Tibial nerve (tissue), 4 donors: Measurements from ENCODE around the gene UGDH. TPM values are rescaled to one million over a fixed set of nuclear protein-coding genes. Genes with fewer than 3 reads are reported as not detected.
A peak's percentile ranks its signal among the peaks of the same experiment; 100 is the strongest.

Experiments
- DNase-seq, 2 donors: peaks; one replicate each; pipeline ENCODE4 v3.0.0-alpha.2; 2019; ENCODE audit warnings: low spot score in 2 of 2
- H3K27ac ChIP-seq, 4 donors: fragments of 200-600 bp; sonication (generic) in 3 of 4; one replicate each; pipeline ENCODE4 v1.5.1; 2017 to 2019; ENCODE audit warnings: mild to moderate bottlenecking in 1 of 4
- H3K27me3 ChIP-seq, 2 donors: fragments of 200-600 bp; sonication (generic) in 1 of 2; one replicate each; pipeline versions ENCODE4 v1.5.1 to v1.6.0; 2017 to 2019
- H3K36me3 ChIP-seq, 3 donors: fragments of 200-600 bp; sonication (generic); one replicate each; pipeline ENCODE4 v1.5.1; 2018 to 2019
- H3K4me1 ChIP-seq, 4 donors: fragments of 200-600 bp; sonication (generic) in 3 of 4; one replicate each; pipeline ENCODE4 v1.5.1; 2017 to 2019
- H3K4me3 ChIP-seq, 4 donors: fragments of 200-600 bp; sonication (generic) in 3 of 4; one replicate each; pipeline ENCODE4 v1.5.1; 2017 to 2019; ENCODE audit warnings: mild to moderate bottlenecking in 1 of 4, moderate library complexity in 1 of 4
- H3K9me3 ChIP-seq, 4 donors: fragments of 200-600 bp; sonication (generic) in 3 of 4; one replicate each; pipeline ENCODE4 v1.5.1; 2017 to 2019
- CTCF ChIP-seq, 5 experiments: fragments of 200-600 bp in 3 of 5; fragments of 450-650 bp in 2 of 5; sonication (generic) in 3 of 5; IDR thresholded peaks; one replicate each; pipeline ENCODE4 v1.5.1; 2016 to 2019; ENCODE audit warnings: antibody characterized with exemption in 5 of 5, mild to moderate bottlenecking in 3 of 5, moderate library complexity in 2 of 5
- EP300 ChIP-seq, 2 donors: sonication (generic); formaldehyde crosslinking; IDR thresholded peaks; one replicate each; pipeline ENCODE4 v1.6.1; 2017; ENCODE audit warnings: antibody characterized with exemption in 2 of 2, mild to moderate bottlenecking in 1 of 2
- POLR2A ChIP-seq, 2 donors: fragments of 450-650 bp; IDR thresholded peaks; one replicate each; pipeline ENCODE4 v1.6.1; 2017; ENCODE audit warnings: antibody characterized with exemption in 2 of 2, mild to moderate bottlenecking in 2 of 2, moderate library complexity in 2 of 2
- WGBS, 2 donors: methylation state at CpG; one replicate each; pipeline ENCODE4 v1.1.5; 2018; 5-methylcytosine and 5-hydroxymethylcytosine counted together
- total RNA-seq, 4 donors: library from RNA; depleted of rRNA; stranded (reverse); fragments of >200 nt; gene quantifications; one replicate each; pipeline ENCODE4 v1.1.0, GENCODE V29; 2016

UGDH gene
- total RNA-seq, 4 donors from 2014 or later, result 39.5 to 108 (median 64.4) TPM

- H3K27me3 ChIP-seq, result no peaks in the 10 kb centered on the region
- no peak overlapping the region for H3K27ac ChIP-seq
- H3K4me3 ChIP-seq, result no peak overlapping the region
- peaks cover 0 to 6% (median 0%) of the 10 kb centered on the region in 4 donors for H3K9me3 ChIP-seq
- no peaks in the 10 kb centered on the region for H3K4me1 ChIP-seq
- no peak for DNase-seq
- TF ChIP-seq EP300 (IDR thresholded peaks at IDR 0.05) (no peak), POLR2A (IDR thresholded peaks at IDR 0.05) (no peak), CTCF (IDR thresholded peaks at IDR 0.05) (no peak)
- WGBS, 2 donors, result 85 to 87% methylated on average over 21 of the region's 21 CpGs
- peaks cover 0 to 28% (median 0%) of the 10 kb centered on the region in 3 donors for H3K36me3 ChIP-seq
These were observed 46.1 kb downstream of the UGDH start for GRCh38 chr4:39480902-39481695.

- no peak overlapping the region for H3K4me3 ChIP-seq
- H3K4me1 ChIP-seq, result no peaks in the 10 kb centered on the region
- TF ChIP-seq EP300 (IDR thresholded peaks at IDR 0.05) (no peak), POLR2A (IDR thresholded peaks at IDR 0.05) (no peak), CTCF (IDR thresholded peaks at IDR 0.05) (no peak)
- H3K27ac ChIP-seq, result no peak overlapping the region
- no peak for DNase-seq
- peaks cover 0 to 31% (median 0%) of the 10 kb centered on the region in 3 donors for H3K36me3 ChIP-seq
- 96 to 97% methylated on average over 27 of the region's 27 CpGs for WGBS, 2 donors
- H3K27me3 ChIP-seq, result no peaks in the 10 kb centered on the region
- peaks cover 0 to 6% (median 0%) of the 10 kb centered on the region in 4 donors for H3K9me3 ChIP-seq
These were observed 47.0 kb downstream of the UGDH start for GRCh38 chr4:39480251-39480650.

GRCh38 chr4:39476187-39476895 is 50.9 kb downstream of the UGDH start:
- Histone ChIP-seq H3K9me3 (no peaks in the 10 kb centered on the region), H3K36me3 (peaks cover 0 to 66% (median 0%) of the 10 kb centered on the region in 3 donors)
- 59 to 61% methylated on average over 5 of the region's 5 CpGs for WGBS, 2 donors

GRCh38 chr4:39472396-39472795 is 54.8 kb downstream of the UGDH start:
- Histone ChIP-seq H3K4me3 (no peak overlapping the region), H3K9me3 (no peaks in the 10 kb centered on the region), H3K27me3 (no peaks in the 10 kb centered on the region), H3K4me1 (peaks cover 0 to 8% (median 0%) of the 10 kb centered on the region in 4 donors), H3K36me3 (peaks cover 0 to 53% (median 0%) of the 10 kb centered on the region in 3 donors), H3K27ac (peak overlapping the region in 1 of 4 donors; percentile 27)
- no peak for DNase-seq
- WGBS, 2 donors, result 87 to 89% methylated on average over 3 of the region's 3 CpGs
- TF ChIP-seq EP300 (IDR thresholded peaks at IDR 0.05) (no peak), CTCF (IDR thresholded peaks at IDR 0.05) (no peak), POLR2A (IDR thresholded peaks at IDR 0.05) (no peak)

More at GRCh38 chr4:39476187-39476895, 50.9 kb downstream of the UGDH start:
- DNase-seq, result no peak
- Histone ChIP-seq H3K4me1 (no peaks in the 10 kb centered on the region), H3K27me3 (no peaks in the 10 kb centered on the region), H3K27ac (no peak overlapping the region), H3K4me3 (no peak overlapping the region)
- TF ChIP-seq POLR2A (IDR thresholded peaks at IDR 0.05), result no peak
- no peak for TF ChIP-seq EP300 (IDR thresholded peaks at IDR 0.05)
- no peak for TF ChIP-seq CTCF (IDR thresholded peaks at IDR 0.05)

GRCh38 chr4:39470402-39470801 is 56.8 kb downstream of the UGDH start:
- WGBS, 2 donors, result 88 to 96% methylated on average over 1 of the region's 1 CpG
- peaks cover 0 to 51% (median 0%) of the 10 kb centered on the region in 3 donors for H3K36me3 ChIP-seq
- H3K27ac ChIP-seq, result peak overlapping the region in 1 of 4 donors; percentile 14
- H3K9me3 ChIP-seq, result no peaks in the 10 kb centered on the region
- TF ChIP-seq EP300 (IDR thresholded peaks at IDR 0.05), result no peak
- no peak for TF ChIP-seq CTCF (IDR thresholded peaks at IDR 0.05)
- TF ChIP-seq POLR2A (IDR thresholded peaks at IDR 0.05), result no peak
- no peaks in the 10 kb centered on the region for H3K27me3 ChIP-seq
- DNase-seq, result no peak
- H3K4me3 ChIP-seq, result no peak overlapping the region
- peaks cover 0 to 8% (median 0%) of the 10 kb centered on the region in 4 donors for H3K4me1 ChIP-seq
